Fibroblast of mammary gland (primary cell): ENCODE measurements around the gene FGF22.

Source experiments
- DNase-seq: peaks from one replicate; pipeline ENCODE4 v3.0.0-alpha.2; 2010; ENCODE audit warnings: low read depth
- H3K4me3 ChIP-seq: 2 replicates; pipeline ENCODE4 v1.5.1; 2011; ENCODE audit warnings: low read depth, mild to moderate bottlenecking, low read length, moderate library complexity; ENCODE audit not compliant: control insufficient read depth
- CTCF ChIP-seq: conservative IDR thresholded peaks from 2 replicates; pipeline ENCODE4 v1.5.1; 2011; ENCODE audit warnings: low read depth, low read length, inconsistent platforms; ENCODE audit not compliant: control insufficient read depth, insufficient read depth

FGF22 gene

GRCh38 chr19:687569-688166, 48.0 kb downstream of the FGF22 start:
- DNase-seq = no peak
- no peak overlapping the region for H3K4me3 ChIP-seq
- TF ChIP-seq CTCF = no peak

- TF ChIP-seq CTCF = no peak
- no peak for DNase-seq
- no peak overlapping the region for H3K4me3 ChIP-seq
These were observed 48.5 kb downstream of the FGF22 start for GRCh38 chr19:688214-688613.

GRCh38 chr19:688992-689391, 49.3 kb downstream of the FGF22 start:
- TF ChIP-seq CTCF = no peak
- no peak for DNase-seq
- no peak overlapping the region for H3K4me3 ChIP-seq

- TF ChIP-seq CTCF = no peak
- DNase-seq = no peak
- H3K4me3 ChIP-seq = no peak overlapping the region
These were observed 50.5 kb downstream of the FGF22 start for GRCh38 chr19:690203-690602.
